B cell (primary cell): ENCODE measurements around the gene PCAT7.

ENCODE experiments used
- CTCF ChIP-seq: fragments of 200-600 bp; IDR thresholded peaks from one replicate; pipeline ENCODE4 v1.8.0; 2022; ENCODE audit warnings: antibody characterized with exemption, mild to moderate bottlenecking
- EZH2 ChIP-seq: IDR thresholded peaks from 2 replicates; pipeline ENCODE4 v1.6.1; 2012; ENCODE audit warnings: borderline replicate concordance, low read depth, mild to moderate bottlenecking, moderate library complexity, low read length; ENCODE audit not compliant: insufficient read depth, poor library complexity, severe bottlenecking

GRCh38 chr9:94599102-94599501, 44.2 kb downstream of the PCAT7 start:
- no peak for TF ChIP-seq EZH2
- no peak for TF ChIP-seq CTCF
